ENCODE results near the gene PMEPA1. TPM values are rescaled to one million over a fixed set of nuclear protein-coding genes. Genes with fewer than 3 reads are reported as not detected.

Gene PMEPA1
- total and polyA plus RNA-seq, 10 of the 15 experiments (the other 5 are each of a cell fraction or from before 2014, with no cell fraction given): 0.02 to 0.10 (median 0.04) TPM; not detected in 3

DNA sequence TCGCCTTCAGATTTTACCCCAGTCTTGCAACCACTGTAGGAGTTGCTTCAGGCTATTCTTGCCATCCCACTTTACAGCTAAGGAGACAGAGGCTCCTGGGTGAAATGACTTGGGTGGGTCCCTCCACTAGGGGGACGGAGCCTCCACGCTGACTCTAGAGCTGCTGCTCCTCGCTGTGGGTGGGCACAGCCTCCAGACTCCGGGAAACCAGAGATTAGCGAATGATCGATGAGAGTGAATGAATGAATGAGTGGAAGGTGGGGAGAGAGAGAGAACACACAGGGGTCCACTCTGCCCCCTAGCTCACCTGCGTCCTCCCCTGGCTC, 100.0 kb downstream of the PMEPA1 start:
- TF ChIP-seq SIN3A (IDR thresholded peaks at IDR 0.05; ENCODE audit: low read depth, low read length) (no peak), EGR1 (IDR thresholded peaks at IDR 0.05; ENCODE audit: borderline replicate concordance in 1 of 2, low read depth in 2 of 2, low read length in 2 of 2) (no peak), SUZ12 (IDR thresholded peaks at IDR 0.05; ENCODE audit: unreplicated experiment) (no peak), EED (IDR thresholded peaks at IDR 0.05; ENCODE audit: low read depth) (no peak), PAX8 (IDR thresholded peaks at IDR 0.05) (no peak)
- TF ChIP-seq, protein P1, sequence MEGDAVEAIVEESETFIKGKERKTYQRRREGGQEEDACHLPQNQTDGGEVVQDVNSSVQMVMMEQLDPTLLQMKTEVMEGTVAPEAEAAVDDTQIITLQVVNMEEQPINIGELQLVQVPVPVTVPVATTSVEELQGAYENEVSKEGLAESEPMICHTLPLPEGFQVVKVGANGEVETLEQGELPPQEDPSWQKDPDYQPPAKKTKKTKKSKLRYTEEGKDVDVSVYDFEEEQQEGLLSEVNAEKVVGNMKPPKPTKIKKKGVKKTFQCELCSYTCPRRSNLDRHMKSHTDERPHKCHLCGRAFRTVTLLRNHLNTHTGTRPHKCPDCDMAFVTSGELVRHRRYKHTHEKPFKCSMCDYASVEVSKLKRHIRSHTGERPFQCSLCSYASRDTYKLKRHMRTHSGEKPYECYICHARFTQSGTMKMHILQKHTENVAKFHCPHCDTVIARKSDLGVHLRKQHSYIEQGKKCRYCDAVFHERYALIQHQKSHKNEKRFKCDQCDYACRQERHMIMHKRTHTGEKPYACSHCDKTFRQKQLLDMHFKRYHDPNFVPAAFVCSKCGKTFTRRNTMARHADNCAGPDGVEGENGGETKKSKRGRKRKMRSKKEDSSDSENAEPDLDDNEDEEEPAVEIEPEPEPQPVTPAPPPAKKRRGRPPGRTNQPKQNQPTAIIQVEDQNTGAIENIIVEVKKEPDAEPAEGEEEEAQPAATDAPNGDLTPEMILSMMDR (IDR thresholded peaks at IDR 0.05 in 2 of 3, conservative IDR thresholded peaks at IDR 0.05 in 1 of 3; ENCODE audit: control insufficient read depth in 2 of 3, extremely low read depth in 1 of 3, insufficient read depth in 1 of 3, low read depth in 3 of 3, low read length in 3 of 3): peak in 1 of 3 experiments; percentile 8; a peak in 1 of 6 replicates
- Histone ChIP-seq H3K4me2 (ENCODE audit: control insufficient read depth, insufficient read depth) (no peak overlapping the region), H3K4me1 (ENCODE audit: control insufficient read depth, insufficient read depth, low read length) (peaks cover 8% of the 10 kb centered on the region), H3K4me3 (no peak overlapping the region), H3K79me2 (ENCODE audit: control insufficient read depth, insufficient read depth, low read length) (no peaks in the 10 kb centered on the region), H3K9me3 (replicated peaks; ENCODE audit: control insufficient read depth, insufficient read depth, low read length) (no peaks in the 10 kb centered on the region), H3K36me3 (ENCODE audit: control insufficient read depth in 2 of 2, insufficient read depth in 2 of 2, low read length in 1 of 2) (no peaks in the 10 kb centered on the region; a peak in 1 of 4 replicates), H3K27ac (ENCODE audit: control insufficient read depth, insufficient read depth) (no peak overlapping the region), H4K20me1 (ENCODE audit: control insufficient read depth, insufficient read depth) (no peaks in the 10 kb centered on the region), H3K27me3 (replicated peaks in 1 of 2; ENCODE audit: control insufficient read depth in 2 of 2, insufficient read depth in 2 of 2, low read length in 1 of 2) (peaks cover 0 to 1% of the 10 kb centered on the region in 2 experiments; a peak in 1 of 4 replicates), H2AFZ (ENCODE audit: control insufficient read depth, low read depth, low read length) (no peak overlapping the region), H3K9ac (ENCODE audit: control insufficient read depth, insufficient read depth, low read length) (no peak overlapping the region)
- intact Hi-C loops (cut with micrococcal nuclease; ENCODE audit: unreplicated experiment) (no loop called here), in situ Hi-C loops (cut with MboI) (loop anchor here (10.0 kb wide), 2 partner anchors 785 to 845 kb away; no protein-coding TSS in a partner anchor)
- ChIA-PET RAD21 (ENCODE audit: unreplicated experiment) (no interaction called here), POLR2A (no interaction called here), CTCF (interaction anchor here (1.5 kb wide), 1 partner anchor 10 kb away, joined by 4 read pairs; the partner anchor contains the start of gene ZBP1), SMC1A (ENCODE audit: uncharacterized antibody, unreplicated experiment) (no interaction called here)
- DNase-seq (ENCODE audit: low read depth, low spot score): no peak
- 81% methylated on average over 8 of the region's 8 CpGs for WGBS (ENCODE audit: insufficient coverage, insufficient replicate concordance, low lambda C conversion rate, missing lambda C conversion rate)
- ATAC-seq: no peak; the same call in 2 of the 3 replicates
- no TSS peak for BruUV-seq (replicated peaks)
- FAIRE-seq: no peak
